ENCODE data around the gene PCYT1A. TPM values are rescaled to one million over a fixed set of nuclear protein-coding genes. Genes with fewer than 3 reads are reported as not detected.

Gene PCYT1A
- total and polyA plus RNA-seq, 2 of the 13 experiments (the other 11 are each of a cell fraction or from before 2014, with no cell fraction given) = 26.4 to 45.3 TPM

DNA sequence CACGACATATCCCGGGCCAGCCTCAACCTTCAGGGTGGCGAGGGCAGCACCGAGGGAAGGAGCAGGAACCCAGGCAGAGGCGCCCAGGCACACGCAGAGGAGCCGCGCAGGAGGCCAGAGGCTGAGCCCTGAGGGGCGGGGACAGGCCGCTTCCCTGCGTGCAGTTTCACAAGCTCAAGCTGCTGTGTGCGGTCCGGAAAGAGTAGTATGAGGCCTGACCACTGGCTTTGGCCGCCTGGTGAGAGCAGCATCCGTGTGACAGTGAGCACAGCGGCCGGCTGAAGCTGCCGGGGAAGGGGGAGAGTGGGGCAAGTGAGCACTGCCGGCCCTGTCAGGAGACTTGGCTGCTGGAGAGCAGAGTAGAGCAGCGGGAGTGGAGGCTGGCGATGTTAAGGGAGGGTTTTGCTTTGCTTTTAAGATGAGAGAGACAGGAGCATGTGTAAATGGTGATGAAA, 85.0 kb downstream of the PCYT1A start (continued):
- TF ChIP-seq GABPB1 (CRISPR knock-in tag; IDR thresholded peaks at IDR 0.05) (peak; percentile 49; the same call in 1 of the 2 replicates), SMYD3 (CRISPR knock-in tag; IDR thresholded peaks at IDR 0.05) (no peak), ZNF501 (CRISPR knock-in tag; IDR thresholded peaks at IDR 0.05) (peak; percentile 74; the same call in 1 of the 2 replicates), PHF20 (CRISPR knock-in tag; IDR thresholded peaks at IDR 0.05) (no peak), ATF1 (CRISPR knock-in tag; IDR thresholded peaks at IDR 0.05) (no peak), MTA1 (CRISPR knock-in tag; IDR thresholded peaks at IDR 0.05; ENCODE audit: borderline replicate concordance) (0 out of 2 replicates have a peak, but pooled peaks have one; percentile 29), RBFOX2 (IDR thresholded peaks at IDR 0.05; ENCODE audit: low read depth, low read length) (no peak), FOXO1 (CRISPR knock-in tag; IDR thresholded peaks at IDR 0.05) (no peak), ZFP1 (CRISPR knock-in tag; IDR thresholded peaks at IDR 0.05) (no peak), ZNF180 (CRISPR knock-in tag; IDR thresholded peaks at IDR 0.05; ENCODE audit: borderline replicate concordance, low read depth) (no peak), HMG20B (CRISPR knock-in tag; conservative IDR thresholded peaks at IDR 0.05) (no peak), ZBTB38 (CRISPR knock-in tag; IDR thresholded peaks at IDR 0.05) (0 out of 2 replicates have a peak, but pooled peaks have one; percentile 18), RFX3 (CRISPR knock-in tag; IDR thresholded peaks at IDR 0.05) (no peak), ZNF782 (CRISPR knock-in tag; IDR thresholded peaks at IDR 0.05; ENCODE audit: borderline replicate concordance) (no peak), NCOA2 (CRISPR knock-in tag; IDR thresholded peaks at IDR 0.05) (no peak), RFX1 (IDR thresholded peaks at IDR 0.05) (no peak)
- TF ChIP-seq, protein P1, sequence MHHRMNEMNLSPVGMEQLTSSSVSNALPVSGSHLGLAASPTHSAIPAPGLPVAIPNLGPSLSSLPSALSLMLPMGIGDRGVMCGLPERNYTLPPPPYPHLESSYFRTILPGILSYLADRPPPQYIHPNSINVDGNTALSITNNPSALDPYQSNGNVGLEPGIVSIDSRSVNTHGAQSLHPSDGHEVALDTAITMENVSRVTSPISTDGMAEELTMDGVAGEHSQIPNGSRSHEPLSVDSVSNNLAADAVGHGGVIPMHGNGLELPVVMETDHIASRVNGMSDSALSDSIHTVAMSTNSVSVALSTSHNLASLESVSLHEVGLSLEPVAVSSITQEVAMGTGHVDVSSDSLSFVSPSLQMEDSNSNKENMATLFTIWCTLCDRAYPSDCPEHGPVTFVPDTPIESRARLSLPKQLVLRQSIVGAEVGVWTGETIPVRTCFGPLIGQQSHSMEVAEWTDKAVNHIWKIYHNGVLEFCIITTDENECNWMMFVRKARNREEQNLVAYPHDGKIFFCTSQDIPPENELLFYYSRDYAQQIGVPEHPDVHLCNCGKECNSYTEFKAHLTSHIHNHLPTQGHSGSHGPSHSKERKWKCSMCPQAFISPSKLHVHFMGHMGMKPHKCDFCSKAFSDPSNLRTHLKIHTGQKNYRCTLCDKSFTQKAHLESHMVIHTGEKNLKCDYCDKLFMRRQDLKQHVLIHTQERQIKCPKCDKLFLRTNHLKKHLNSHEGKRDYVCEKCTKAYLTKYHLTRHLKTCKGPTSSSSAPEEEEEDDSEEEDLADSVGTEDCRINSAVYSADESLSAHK (CRISPR knock-in tag; IDR thresholded peaks at IDR 0.05; ENCODE audit: borderline replicate concordance) = no peak
- TF ChIP-seq, protein P2, sequence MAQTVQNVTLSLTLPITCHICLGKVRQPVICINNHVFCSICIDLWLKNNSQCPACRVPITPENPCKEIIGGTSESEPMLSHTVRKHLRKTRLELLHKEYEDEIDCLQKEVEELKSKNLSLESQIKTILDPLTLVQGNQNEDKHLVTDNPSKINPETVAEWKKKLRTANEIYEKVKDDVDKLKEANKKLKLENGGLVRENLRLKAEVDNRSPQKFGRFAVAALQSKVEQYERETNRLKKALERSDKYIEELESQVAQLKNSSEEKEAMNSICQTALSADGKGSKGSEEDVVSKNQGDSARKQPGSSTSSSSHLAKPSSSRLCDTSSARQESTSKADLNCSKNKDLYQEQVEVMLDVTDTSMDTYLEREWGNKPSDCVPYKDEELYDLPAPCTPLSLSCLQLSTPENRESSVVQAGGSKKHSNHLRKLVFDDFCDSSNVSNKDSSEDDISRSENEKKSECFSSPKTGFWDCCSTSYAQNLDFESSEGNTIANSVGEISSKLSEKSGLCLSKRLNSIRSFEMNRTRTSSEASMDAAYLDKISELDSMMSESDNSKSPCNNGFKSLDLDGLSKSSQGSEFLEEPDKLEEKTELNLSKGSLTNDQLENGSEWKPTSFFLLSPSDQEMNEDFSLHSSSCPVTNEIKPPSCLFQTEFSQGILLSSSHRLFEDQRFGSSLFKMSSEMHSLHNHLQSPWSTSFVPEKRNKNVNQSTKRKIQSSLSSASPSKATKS (CRISPR knock-in tag; IDR thresholded peaks at IDR 0.05) = no peak
- TF ChIP-seq, protein P3, sequence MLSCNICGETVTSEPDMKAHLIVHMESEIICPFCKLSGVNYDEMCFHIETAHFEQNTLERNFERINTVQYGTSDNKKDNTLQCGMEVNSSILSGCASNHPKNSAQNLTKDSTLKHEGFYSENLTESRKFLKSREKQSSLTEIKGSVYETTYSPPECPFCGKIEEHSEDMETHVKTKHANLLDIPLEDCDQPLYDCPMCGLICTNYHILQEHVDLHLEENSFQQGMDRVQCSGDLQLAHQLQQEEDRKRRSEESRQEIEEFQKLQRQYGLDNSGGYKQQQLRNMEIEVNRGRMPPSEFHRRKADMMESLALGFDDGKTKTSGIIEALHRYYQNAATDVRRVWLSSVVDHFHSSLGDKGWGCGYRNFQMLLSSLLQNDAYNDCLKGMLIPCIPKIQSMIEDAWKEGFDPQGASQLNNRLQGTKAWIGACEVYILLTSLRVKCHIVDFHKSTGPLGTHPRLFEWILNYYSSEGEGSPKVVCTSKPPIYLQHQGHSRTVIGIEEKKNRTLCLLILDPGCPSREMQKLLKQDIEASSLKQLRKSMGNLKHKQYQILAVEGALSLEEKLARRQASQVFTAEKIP (CRISPR knock-in tag; IDR thresholded peaks at IDR 0.05; ENCODE audit: borderline replicate concordance) = no peak
- TF ChIP-seq, protein P4, sequence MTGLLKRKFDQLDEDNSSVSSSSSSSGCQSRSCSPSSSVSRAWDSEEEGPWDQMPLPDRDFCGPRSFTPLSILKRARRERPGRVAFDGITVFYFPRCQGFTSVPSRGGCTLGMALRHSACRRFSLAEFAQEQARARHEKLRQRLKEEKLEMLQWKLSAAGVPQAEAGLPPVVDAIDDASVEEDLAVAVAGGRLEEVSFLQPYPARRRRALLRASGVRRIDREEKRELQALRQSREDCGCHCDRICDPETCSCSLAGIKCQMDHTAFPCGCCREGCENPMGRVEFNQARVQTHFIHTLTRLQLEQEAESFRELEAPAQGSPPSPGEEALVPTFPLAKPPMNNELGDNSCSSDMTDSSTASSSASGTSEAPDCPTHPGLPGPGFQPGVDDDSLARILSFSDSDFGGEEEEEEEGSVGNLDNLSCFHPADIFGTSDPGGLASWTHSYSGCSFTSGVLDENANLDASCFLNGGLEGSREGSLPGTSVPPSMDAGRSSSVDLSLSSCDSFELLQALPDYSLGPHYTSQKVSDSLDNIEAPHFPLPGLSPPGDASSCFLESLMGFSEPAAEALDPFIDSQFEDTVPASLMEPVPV (CRISPR knock-in tag; IDR thresholded peaks at IDR 0.05) = peak; percentile 46; the same call in 1 of the 2 replicates
- TF ChIP-seq, protein P5, sequence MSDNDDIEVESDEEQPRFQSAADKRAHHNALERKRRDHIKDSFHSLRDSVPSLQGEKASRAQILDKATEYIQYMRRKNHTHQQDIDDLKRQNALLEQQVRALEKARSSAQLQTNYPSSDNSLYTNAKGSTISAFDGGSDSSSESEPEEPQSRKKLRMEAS (IDR thresholded peaks at IDR 0.05) = 0 out of 2 replicates have a peak, but pooled peaks have one; percentile 33
- TF ChIP-seq, protein P6, sequence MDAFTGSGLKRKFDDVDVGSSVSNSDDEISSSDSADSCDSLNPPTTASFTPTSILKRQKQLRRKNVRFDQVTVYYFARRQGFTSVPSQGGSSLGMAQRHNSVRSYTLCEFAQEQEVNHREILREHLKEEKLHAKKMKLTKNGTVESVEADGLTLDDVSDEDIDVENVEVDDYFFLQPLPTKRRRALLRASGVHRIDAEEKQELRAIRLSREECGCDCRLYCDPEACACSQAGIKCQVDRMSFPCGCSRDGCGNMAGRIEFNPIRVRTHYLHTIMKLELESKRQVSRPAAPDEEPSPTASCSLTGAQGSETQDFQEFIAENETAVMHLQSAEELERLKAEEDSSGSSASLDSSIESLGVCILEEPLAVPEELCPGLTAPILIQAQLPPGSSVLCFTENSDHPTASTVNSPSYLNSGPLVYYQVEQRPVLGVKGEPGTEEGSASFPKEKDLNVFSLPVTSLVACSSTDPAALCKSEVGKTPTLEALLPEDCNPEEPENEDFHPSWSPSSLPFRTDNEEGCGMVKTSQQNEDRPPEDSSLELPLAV (CRISPR knock-in tag; conservative IDR thresholded peaks at IDR 0.05; ENCODE audit: low read depth) = no peak
